HepG2 (cell line): ENCODE measurements around the gene PDIA6. TPM values are rescaled to one million over a fixed set of nuclear protein-coding genes. Genes with fewer than 3 reads are reported as not detected.

Source experiments
- ATAC-seq: fragments of 200-7000 bp; cut with Tn5 transposase; 3 replicates; pipeline ENCODE4 v1.9.1; 2020; ENCODE audit warnings: mild to moderate bottlenecking, moderate library complexity
- BruUV-seq: library from RNA; stranded (reverse); fragments of 400-500 nt; replicated peaks from 2 replicates; lab custom pipeline; 2021; lab: Mats Ljungman, UMichigan
- CTCF ChIA-PET: fragments of 300-600 bp; formaldehyde crosslinking; extraction: SDS; loops from one replicate; lab custom pipeline; 2021; ENCODE audit warnings: low total read pairs, inconsistent platforms, low intra/inter-chr PET ratio; lab: Yijun Ruan, JAX
- POLR2A ChIA-PET: fragments of 350-600 bp; sonication (Branson Sonifier 250); formaldehyde crosslinking; loops from one replicate; lab custom pipeline; 2020; ENCODE audit warnings: antibody characterized with exemption, inconsistent platforms; lab: Yijun Ruan, JAX
- DNase-seq: peaks from one replicate; pipeline ENCODE4 v3.0.0-alpha.2; 2015; ENCODE audit warnings: low spot score
- FAIRE-seq: peaks from 3 replicates; lab custom pipeline; 2011; peaks lifted over from hg19 to GRCh38; lab: Jason Lieb, UNC
- H2AFZ ChIP-seq: one replicate; pipeline ENCODE4 v1.6.1; 2011; ENCODE audit warnings: low read length, inconsistent platforms
- H3K27ac ChIP-seq: fragments of 300-600 bp; 3 replicates; pipeline ENCODE4 v1.8.0; 2011; ENCODE audit warnings: mixed run types, mild to moderate bottlenecking, mixed read lengths, low read length, inconsistent platforms; ENCODE audit not compliant: insufficient read depth; ENCODE audit errors: extremely low read length
- H3K27me3 ChIP-seq, 2 experiments: fragments of 200-600 bp in 1 of 2; 2 replicates in 1 of 2; 3 replicates in 1 of 2; pipeline versions ENCODE4 v1.6.0 to v1.8.0; 2011; ENCODE audit warnings: low read length in 2 of 2, mild to moderate bottlenecking in 2 of 2, moderate library complexity in 2 of 2, inconsistent platforms in 1 of 2; ENCODE audit not compliant: insufficient read depth in 2 of 2, control insufficient read depth in 1 of 2
- H3K36me3 ChIP-seq, 2 experiments: fragments of 200-600 bp in 1 of 2; replicated peaks in 1 of 2; 2 replicates in 1 of 2; 3 replicates in 1 of 2; pipeline versions ENCODE4 v1.5.1 to v1.8.0; 2011; ENCODE audit warnings: low read length in 2 of 2, inconsistent platforms in 1 of 2; ENCODE audit not compliant: insufficient read depth in 2 of 2, control insufficient read depth in 1 of 2
- H3K4me1 ChIP-seq: 2 replicates; pipeline ENCODE4 v1.5.1; 2012; ENCODE audit warnings: low read length, inconsistent platforms; ENCODE audit not compliant: insufficient read depth
- H3K4me2 ChIP-seq: 2 replicates; pipeline ENCODE4 v1.6.0; 2011; ENCODE audit warnings: low read depth, low read length, inconsistent platforms
- H3K4me3 ChIP-seq, 3 experiments: fragments of 200-600 bp in 1 of 3; sonication (generic), shearing (Covaris generic) in 1 of 3; replicated peaks in 1 of 3; 2 replicates each; pipeline ENCODE4 v1.5.1; 2011 to 2016; ENCODE audit warnings: low read length in 3 of 3, inconsistent platforms in 2 of 3, low read depth in 2 of 3, mild to moderate bottlenecking in 2 of 3, control low read depth in 1 of 3, mixed read lengths in 1 of 3; ENCODE audit not compliant: insufficient read depth in 1 of 3
- H3K79me2 ChIP-seq: one replicate; pipeline ENCODE4 v1.6.1; 2011; ENCODE audit warnings: low read length, inconsistent platforms; ENCODE audit not compliant: insufficient read depth
- H3K9ac ChIP-seq: 2 replicates; pipeline ENCODE4 v1.6.0; 2011; ENCODE audit warnings: mild to moderate bottlenecking, low read depth, low read length, inconsistent platforms; ENCODE audit not compliant: insufficient read depth
- H3K9me3 ChIP-seq: 2 replicates; pipeline ENCODE4 v1.5.1; 2012; ENCODE audit warnings: mild to moderate bottlenecking, low read length
- H4K20me1 ChIP-seq: 2 replicates; pipeline ENCODE4 v1.6.0; 2011; ENCODE audit warnings: inconsistent platforms, mild to moderate bottlenecking, low read length, moderate library complexity; ENCODE audit not compliant: insufficient read depth
- FOXP1 ChIP-seq, 2 experiments: fragments of 450-650 bp in 1 of 2; IDR thresholded peaks; 2 replicates each; pipeline ENCODE4 v1.6.1; 2017 to 2018; ENCODE audit warnings: antibody characterized with exemption in 1 of 2
- GABPB1 ChIP-seq: IDR thresholded peaks from 2 replicates; pipeline ENCODE4 v1.6.1; 2016; ENCODE audit warnings: mild to moderate bottlenecking, missing genetic modification reagents, moderate library complexity, missing compliant biosample characterization
- JUNB ChIP-seq: sonication (generic); formaldehyde crosslinking; IDR thresholded peaks from 2 replicates; pipeline ENCODE4 v1.8.0; 2022; ENCODE audit warnings: missing genetic modification reagents, mild to moderate bottlenecking, borderline replicate concordance
- KLF11 ChIP-seq: IDR thresholded peaks from 2 replicates; pipeline ENCODE4 v1.6.1; 2016; ENCODE audit warnings: missing compliant biosample characterization
- SMAD3 ChIP-seq: sonication (generic); formaldehyde crosslinking; IDR thresholded peaks from 2 replicates; pipeline ENCODE4 v1.4.0; 2020; ENCODE audit warnings: missing genetic modification reagents
- ZNF329 ChIP-seq: sonication (generic); formaldehyde crosslinking; IDR thresholded peaks from 2 replicates; pipeline ENCODE4 v1.9.0; 2021; ENCODE audit warnings: low read depth, mild to moderate bottlenecking, missing genetic modification reagents
- ZNF776 ChIP-seq: sonication (generic); formaldehyde crosslinking; IDR thresholded peaks from 2 replicates; pipeline ENCODE4 v1.4.0; 2020; ENCODE audit warnings: mild to moderate bottlenecking, missing genetic modification reagents
- ZSCAN22 ChIP-seq: sonication (generic); formaldehyde crosslinking; IDR thresholded peaks from 2 replicates; pipeline ENCODE4 v1.4.0; 2020; ENCODE audit warnings: mild to moderate bottlenecking, missing genetic modification reagents
- WGBS: methylation state at CpG from one replicate; pipeline ENCODE4 v1.1.6; 2017; ENCODE audit warnings: low lambda C conversion rate; 5-methylcytosine and 5-hydroxymethylcytosine counted together
- in situ Hi-C: cut with HindIII; loops from 2 replicates; pipeline ENCODE4 v1.10.0; 2017; ENCODE audit warnings: low pct_unique_long_range_greater_than_20kb; ENCODE audit not compliant: extremely low pct_ligation_motif_present
- intact Hi-C: fragments of 100-400 bp; cut with micrococcal nuclease; formaldehyde crosslinking; loops from one replicate; pipeline ENCODE4 v1.10.0; 2022; ENCODE audit not compliant: unreplicated experiment
- polyA plus RNA-seq, 8 experiments: library from polyadenylated mRNA; depleted of rRNA in 3 of 8; stranded (reverse) in 7 of 8; unstranded in 1 of 8; fragments of >200 nt; fragmentation: Illumina TruSeq in 4 of 8; extraction: Trizol in 4 of 8; gene quantifications; 2 replicates each; pipeline versions ENCODE4 v1.2.1 to v1.2.3, GENCODE V29; 2011 to 2016; ENCODE audit warnings: low read depth in 4 of 8, missing spikeins in 1 of 8, mixed read lengths in 1 of 8; ENCODE audit not compliant: insufficient read depth in 1 of 8
- total RNA-seq, 5 experiments: library from RNA; depleted of rRNA; stranded (reverse); fragments of >200 nt; fragmentation: Illumina TruSeq; extraction: Trizol; gene quantifications; 2 replicates each; pipeline ENCODE4 v1.2.3, GENCODE V29; 2016; ENCODE audit warnings: low read depth in 1 of 5
- TF ChIP-seq, protein P1 (sequence below): sonication (generic); formaldehyde crosslinking; IDR thresholded peaks from 2 replicates; pipeline ENCODE4 v1.4.0; 2020; ENCODE audit warnings: mild to moderate bottlenecking, missing genetic modification reagents
- TF ChIP-seq, protein P2 (sequence below): sonication (generic); formaldehyde crosslinking; IDR thresholded peaks from 2 replicates; pipeline ENCODE4 v1.9.0; 2022; ENCODE audit warnings: missing genetic modification reagents, mild to moderate bottlenecking, borderline replicate concordance
- TF ChIP-seq, protein P3 (sequence below): sonication (generic); formaldehyde crosslinking; IDR thresholded peaks from 2 replicates; pipeline ENCODE4 v1.8.0; 2022; ENCODE audit warnings: mild to moderate bottlenecking, missing genetic modification reagents, moderate library complexity
- TF ChIP-seq, protein P4 (sequence below): fragments of 450-650 bp; IDR thresholded peaks from 2 replicates; pipeline ENCODE4 v1.6.1; 2016
- TF ChIP-seq, protein P5 (sequence below): sonication (generic); formaldehyde crosslinking; IDR thresholded peaks from 2 replicates; pipeline ENCODE4 v1.5.0; 2020; ENCODE audit warnings: mild to moderate bottlenecking, missing genetic modification reagents
- TF ChIP-seq, protein P6 (sequence below): sonication (generic); formaldehyde crosslinking; IDR thresholded peaks from 2 replicates; pipeline ENCODE4 v1.5.0; 2020; ENCODE audit warnings: missing genetic modification reagents

Gene PDIA6
- total and polyA plus RNA-seq, 2 of the 13 experiments (the other 11 are each of a cell fraction or from before 2014, with no cell fraction given) = 586 to 642 TPM

DNA sequence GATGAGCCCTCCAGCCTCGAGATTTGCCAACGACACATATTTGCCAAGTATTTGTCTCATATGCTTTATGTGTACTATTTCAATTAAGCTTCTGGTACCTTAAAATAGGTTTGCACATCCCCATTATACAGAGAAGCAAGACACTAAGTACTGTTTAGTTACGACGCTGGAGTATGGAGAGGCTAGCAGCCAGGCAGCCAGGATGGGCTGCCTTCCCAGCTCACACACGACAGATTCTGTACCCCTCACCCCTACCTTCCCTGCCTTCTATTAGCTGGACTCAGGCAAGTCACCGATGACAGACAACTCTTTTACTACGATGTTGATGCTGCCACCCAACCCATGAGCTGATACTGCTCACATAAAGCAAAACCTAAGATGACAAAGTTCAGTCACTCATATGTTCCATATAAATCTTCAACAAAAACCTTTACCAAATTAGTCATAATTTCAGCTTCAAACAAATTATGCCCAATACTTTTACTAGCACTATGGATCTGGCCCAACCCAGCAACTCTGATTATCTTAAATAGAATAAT, 17.0 kb downstream of the PDIA6 start:
- H3K36me3 ChIP-seq = peaks cover 30 to 85% of the 10 kb centered on the region in 2 experiments
- no peaks in the 10 kb centered on the region for H3K9me3 ChIP-seq
- intact Hi-C loops (no loop called here), in situ Hi-C loops (no loop called here)
- H3K4me3 ChIP-seq = no peak overlapping the region
- ChIA-PET POLR2A (no interaction called here), CTCF (no interaction called here)
- no peak overlapping the region for H3K9ac ChIP-seq
- H3K27me3 ChIP-seq = no peaks in the 10 kb centered on the region
- H3K4me2 ChIP-seq = no peak overlapping the region
- no peak overlapping the region for H3K27ac ChIP-seq
- FAIRE-seq (no peak), ATAC-seq (no peak), DNase-seq (no peak)
- no peaks in the 10 kb centered on the region for H3K4me1 ChIP-seq
- H2AFZ ChIP-seq = no peak overlapping the region
- WGBS = 71% methylated on average over 7 of the region's 7 CpGs
- H3K79me2 ChIP-seq = peaks cover 36% of the 10 kb centered on the region
- H4K20me1 ChIP-seq = peaks cover 31% of the 10 kb centered on the region
- BruUV-seq = no TSS peak
- TF ChIP-seq, protein P1, sequence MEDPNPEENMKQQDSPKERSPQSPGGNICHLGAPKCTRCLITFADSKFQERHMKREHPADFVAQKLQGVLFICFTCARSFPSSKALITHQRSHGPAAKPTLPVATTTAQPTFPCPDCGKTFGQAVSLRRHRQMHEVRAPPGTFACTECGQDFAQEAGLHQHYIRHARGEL (CRISPR knock-in tag) = no peak
- no peak for TF ChIP-seq KLF11
- TF ChIP-seq, protein P2, sequence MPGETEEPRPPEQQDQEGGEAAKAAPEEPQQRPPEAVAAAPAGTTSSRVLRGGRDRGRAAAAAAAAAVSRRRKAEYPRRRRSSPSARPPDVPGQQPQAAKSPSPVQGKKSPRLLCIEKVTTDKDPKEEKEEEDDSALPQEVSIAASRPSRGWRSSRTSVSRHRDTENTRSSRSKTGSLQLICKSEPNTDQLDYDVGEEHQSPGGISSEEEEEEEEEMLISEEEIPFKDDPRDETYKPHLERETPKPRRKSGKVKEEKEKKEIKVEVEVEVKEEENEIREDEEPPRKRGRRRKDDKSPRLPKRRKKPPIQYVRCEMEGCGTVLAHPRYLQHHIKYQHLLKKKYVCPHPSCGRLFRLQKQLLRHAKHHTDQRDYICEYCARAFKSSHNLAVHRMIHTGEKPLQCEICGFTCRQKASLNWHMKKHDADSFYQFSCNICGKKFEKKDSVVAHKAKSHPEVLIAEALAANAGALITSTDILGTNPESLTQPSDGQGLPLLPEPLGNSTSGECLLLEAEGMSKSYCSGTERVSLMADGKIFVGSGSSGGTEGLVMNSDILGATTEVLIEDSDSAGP (CRISPR knock-in tag) = no peak
- no peak for TF ChIP-seq ZNF329
- no peak for TF ChIP-seq JUNB (CRISPR knock-in tag)
- TF ChIP-seq, protein P3, sequence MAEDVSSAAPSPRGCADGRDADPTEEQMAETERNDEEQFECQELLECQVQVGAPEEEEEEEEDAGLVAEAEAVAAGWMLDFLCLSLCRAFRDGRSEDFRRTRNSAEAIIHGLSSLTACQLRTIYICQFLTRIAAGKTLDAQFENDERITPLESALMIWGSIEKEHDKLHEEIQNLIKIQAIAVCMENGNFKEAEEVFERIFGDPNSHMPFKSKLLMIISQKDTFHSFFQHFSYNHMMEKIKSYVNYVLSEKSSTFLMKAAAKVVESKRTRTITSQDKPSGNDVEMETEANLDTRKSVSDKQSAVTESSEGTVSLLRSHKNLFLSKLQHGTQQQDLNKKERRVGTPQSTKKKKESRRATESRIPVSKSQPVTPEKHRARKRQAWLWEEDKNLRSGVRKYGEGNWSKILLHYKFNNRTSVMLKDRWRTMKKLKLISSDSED = no peak
- TF ChIP-seq, protein P4, sequence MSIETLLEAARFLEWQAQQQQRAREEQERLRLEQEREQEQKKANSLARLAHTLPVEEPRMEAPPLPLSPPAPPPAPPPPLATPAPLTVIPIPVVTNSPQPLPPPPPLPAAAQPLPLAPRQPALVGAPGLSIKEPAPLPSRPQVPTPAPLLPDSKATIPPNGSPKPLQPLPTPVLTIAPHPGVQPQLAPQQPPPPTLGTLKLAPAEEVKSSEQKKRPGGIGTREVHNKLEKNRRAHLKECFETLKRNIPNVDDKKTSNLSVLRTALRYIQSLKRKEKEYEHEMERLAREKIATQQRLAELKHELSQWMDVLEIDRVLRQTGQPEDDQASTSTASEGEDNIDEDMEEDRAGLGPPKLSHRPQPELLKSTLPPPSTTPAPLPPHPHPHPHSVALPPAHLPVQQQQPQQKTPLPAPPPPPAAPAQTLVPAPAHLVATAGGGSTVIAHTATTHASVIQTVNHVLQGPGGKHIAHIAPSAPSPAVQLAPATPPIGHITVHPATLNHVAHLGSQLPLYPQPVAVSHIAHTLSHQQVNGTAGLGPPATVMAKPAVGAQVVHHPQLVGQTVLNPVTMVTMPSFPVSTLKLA = no peak
- no peak for TF ChIP-seq ZSCAN22 (CRISPR knock-in tag)
- TF ChIP-seq GABPB1 (CRISPR knock-in tag) = no peak
- TF ChIP-seq, protein P5, sequence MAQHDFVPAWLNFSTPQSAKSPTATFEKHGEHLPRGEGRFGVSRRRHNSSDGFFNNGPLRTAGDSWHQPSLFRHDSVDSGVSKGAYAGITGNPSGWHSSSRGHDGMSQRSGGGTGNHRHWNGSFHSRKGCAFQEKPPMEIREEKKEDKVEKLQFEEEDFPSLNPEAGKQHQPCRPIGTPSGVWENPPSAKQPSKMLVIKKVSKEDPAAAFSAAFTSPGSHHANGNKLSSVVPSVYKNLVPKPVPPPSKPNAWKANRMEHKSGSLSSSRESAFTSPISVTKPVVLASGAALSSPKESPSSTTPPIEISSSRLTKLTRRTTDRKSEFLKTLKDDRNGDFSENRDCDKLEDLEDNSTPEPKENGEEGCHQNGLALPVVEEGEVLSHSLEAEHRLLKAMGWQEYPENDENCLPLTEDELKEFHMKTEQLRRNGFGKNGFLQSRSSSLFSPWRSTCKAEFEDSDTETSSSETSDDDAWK = no peak
- no peak for TF ChIP-seq FOXP1 (IDR thresholded peaks at IDR 0.05)
- TF ChIP-seq FOXP1 (CRISPR knock-in tag; IDR thresholded peaks at IDR 0.05) = no peak
- TF ChIP-seq SMAD3 (CRISPR knock-in tag) = no peak
- TF ChIP-seq, protein P6, sequence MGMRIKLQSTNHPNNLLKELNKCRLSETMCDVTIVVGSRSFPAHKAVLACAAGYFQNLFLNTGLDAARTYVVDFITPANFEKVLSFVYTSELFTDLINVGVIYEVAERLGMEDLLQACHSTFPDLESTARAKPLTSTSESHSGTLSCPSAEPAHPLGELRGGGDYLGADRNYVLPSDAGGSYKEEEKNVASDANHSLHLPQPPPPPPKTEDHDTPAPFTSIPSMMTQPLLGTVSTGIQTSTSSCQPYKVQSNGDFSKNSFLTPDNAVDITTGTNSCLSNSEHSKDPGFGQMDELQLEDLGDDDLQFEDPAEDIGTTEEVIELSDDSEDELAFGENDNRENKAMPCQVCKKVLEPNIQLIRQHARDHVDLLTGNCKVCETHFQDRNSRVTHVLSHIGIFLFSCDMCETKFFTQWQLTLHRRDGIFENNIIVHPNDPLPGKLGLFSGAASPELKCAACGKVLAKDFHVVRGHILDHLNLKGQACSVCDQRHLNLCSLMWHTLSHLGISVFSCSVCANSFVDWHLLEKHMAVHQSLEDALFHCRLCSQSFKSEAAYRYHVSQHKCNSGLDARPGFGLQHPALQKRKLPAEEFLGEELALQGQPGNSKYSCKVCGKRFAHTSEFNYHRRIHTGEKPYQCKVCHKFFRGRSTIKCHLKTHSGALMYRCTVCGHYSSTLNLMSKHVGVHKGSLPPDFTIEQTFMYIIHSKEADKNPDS (CRISPR knock-in tag) = no peak
- no peak for TF ChIP-seq ZNF776
